ENCODE results near the gene PRDM13.

The PRDM13 gene

GRCh38 chr6:99603421-99604165 lies 3.0 kb upstream of the PRDM13 start:
- TF ChIP-seq POLR2AphosphoS5 (IDR thresholded peaks at IDR 0.05; ENCODE audit: low read depth, low read length) (no peak), REST (IDR thresholded peaks at IDR 0.05; ENCODE audit: insufficient read depth in 1 of 2, low read depth in 2 of 2, low read length in 2 of 2) (no peak)

DNA sequence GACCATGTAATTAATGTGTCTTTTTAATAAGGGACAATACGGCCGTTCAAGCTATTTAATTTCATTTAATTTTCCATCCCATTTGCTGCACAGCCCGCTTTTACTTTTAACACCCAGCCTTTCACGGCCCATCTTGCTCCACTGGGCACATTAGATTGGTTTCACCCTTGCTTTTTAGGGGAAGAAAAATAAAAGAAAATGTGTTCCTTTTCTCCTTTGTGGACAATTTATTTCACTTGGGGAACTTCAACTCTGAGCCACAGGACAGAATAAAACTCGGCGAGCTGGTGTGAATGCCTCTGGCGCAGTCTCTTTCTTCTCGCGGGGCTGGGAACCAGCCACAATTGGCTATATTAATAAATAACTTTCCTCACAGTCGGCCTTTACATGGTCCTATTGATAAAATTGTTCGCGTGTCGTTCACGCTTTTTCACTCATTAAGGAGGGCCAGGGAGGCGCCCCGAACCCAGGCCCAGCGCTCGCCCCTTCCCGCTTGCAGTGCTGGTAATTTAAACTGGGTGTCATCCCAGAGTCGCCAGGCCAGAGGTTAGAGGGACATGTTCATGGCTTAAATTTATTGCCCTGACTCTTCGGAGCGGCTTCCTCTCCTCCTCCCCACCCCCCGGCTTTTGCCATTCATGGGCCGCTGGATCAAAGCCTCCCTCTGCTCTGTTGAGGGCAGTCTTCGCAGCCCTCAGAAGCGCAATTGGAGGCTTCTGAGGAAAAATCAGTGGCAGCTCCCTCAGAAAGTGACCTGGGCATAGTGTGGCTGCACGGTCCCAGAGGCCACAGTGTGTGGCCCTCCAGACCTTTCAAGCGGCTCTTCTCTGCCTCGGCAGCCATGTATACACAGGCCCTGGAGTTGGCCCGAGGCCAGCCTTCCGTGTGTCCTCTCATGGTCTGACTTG lies 2.2 kb upstream of the PRDM13 start:
- TF ChIP-seq TAF1 (IDR thresholded peaks at IDR 0.05; ENCODE audit: borderline replicate concordance, insufficient read depth, low read length) = no peak
- no peak for TF ChIP-seq SIN3A (IDR thresholded peaks at IDR 0.05; ENCODE audit: borderline replicate concordance, insufficient read depth, low read length)

DNA sequence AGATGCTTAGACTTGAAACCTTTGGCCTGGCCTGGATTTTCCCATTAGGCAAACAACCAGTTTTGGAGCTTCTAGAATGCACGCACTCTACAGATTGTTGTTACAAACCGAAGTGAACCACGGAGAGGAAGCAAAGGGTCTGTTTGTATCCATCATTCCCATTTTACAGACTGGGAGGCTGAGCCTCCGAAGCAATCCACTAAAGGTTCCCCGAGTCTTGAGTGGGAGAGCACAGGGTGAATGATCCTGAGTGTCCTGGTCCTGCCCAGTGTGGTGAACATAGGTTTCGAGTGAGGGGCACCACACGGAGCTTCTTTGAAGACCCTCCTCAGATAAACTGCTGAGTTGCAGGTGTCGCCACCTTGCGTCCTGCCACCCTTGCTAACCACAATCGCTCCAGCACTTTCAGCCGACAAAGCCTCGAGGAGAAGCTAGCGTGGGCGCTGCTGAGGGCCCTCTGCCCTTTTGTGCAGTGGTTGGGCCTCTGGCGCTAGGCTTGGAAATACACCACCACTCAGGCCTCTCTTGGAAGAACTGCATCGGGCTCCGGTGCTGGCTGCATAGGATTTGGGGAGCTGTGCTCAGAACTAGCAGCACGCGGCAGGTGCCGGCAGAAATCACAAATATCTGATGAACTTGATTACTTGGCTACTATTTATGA lies 1.4 kb upstream of the PRDM13 start:
- no peak for TF ChIP-seq TAF1 (IDR thresholded peaks at IDR 0.05; ENCODE audit: borderline replicate concordance, insufficient read depth, low read length)
- TF ChIP-seq SIN3A (IDR thresholded peaks at IDR 0.05; ENCODE audit: borderline replicate concordance, insufficient read depth, low read length) = no peak
- no peak for TF ChIP-seq POLR2AphosphoS5 (IDR thresholded peaks at IDR 0.05; ENCODE audit: low read depth, low read length)
- no peak for TF ChIP-seq REST (IDR thresholded peaks at IDR 0.05; ENCODE audit: insufficient read depth in 1 of 2, low read depth in 2 of 2, low read length in 2 of 2)
- TF ChIP-seq FOXP2 (optimal IDR thresholded peaks at IDR 0.05; ENCODE audit: borderline replicate concordance, extremely low read depth, extremely low read length, insufficient read depth) = no peak

DNA sequence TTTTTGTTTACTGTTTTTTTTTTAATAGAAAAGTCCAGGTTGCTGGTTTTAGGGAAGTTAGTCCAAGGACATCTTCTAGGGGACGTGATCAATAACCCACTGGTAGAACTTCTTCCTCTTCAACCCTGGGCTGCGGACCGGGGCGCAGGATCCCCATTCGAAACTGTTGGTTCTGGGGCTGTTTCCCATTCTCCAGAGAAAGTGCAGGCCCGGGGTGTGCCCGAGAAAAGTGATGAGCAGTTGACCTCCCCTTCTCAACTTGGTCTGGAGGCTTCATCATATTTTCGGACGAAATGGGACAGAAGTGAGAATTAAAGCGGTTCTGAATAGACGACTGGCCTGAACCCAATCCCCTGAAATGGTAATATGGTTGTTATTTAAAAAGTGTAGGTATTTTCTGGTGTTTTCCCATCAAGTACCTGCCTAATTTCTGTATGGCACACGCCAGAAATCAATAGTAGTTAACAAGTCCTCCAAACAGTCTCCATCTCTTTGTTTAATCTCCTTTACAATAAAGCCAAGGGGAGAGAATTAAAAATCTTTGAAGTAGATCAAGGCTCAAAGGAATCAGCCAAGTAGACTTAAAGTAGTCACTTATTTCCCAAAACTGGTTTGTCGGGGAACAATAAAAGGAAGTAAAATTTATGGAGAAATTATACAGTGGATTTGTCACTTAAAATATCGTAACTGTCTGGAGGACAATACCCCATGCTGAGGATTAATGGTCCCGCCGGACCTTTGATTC lies 550 bp upstream of the PRDM13 start:
- TF ChIP-seq POLR2AphosphoS5 (IDR thresholded peaks at IDR 0.05; ENCODE audit: low read depth, low read length) (no peak), SIN3A (IDR thresholded peaks at IDR 0.05; ENCODE audit: borderline replicate concordance, insufficient read depth, low read length) (no peak), FOXP2 (optimal IDR thresholded peaks at IDR 0.05; ENCODE audit: borderline replicate concordance, extremely low read depth, extremely low read length, insufficient read depth) (no peak), TAF1 (IDR thresholded peaks at IDR 0.05; ENCODE audit: borderline replicate concordance, insufficient read depth, low read length) (no peak), REST (IDR thresholded peaks at IDR 0.05; ENCODE audit: insufficient read depth in 1 of 2, low read depth in 2 of 2, low read length in 2 of 2) (no peak)

- TF ChIP-seq FOXP2 (optimal IDR thresholded peaks at IDR 0.05; ENCODE audit: borderline replicate concordance, extremely low read depth, extremely low read length, insufficient read depth) (no peak), SIN3A (IDR thresholded peaks at IDR 0.05; ENCODE audit: borderline replicate concordance, insufficient read depth, low read length) (no peak), TAF1 (IDR thresholded peaks at IDR 0.05; ENCODE audit: borderline replicate concordance, insufficient read depth, low read length) (no peak), REST (IDR thresholded peaks at IDR 0.05; ENCODE audit: insufficient read depth in 1 of 2, low read depth in 2 of 2, low read length in 2 of 2) (no peak), POLR2AphosphoS5 (IDR thresholded peaks at IDR 0.05; ENCODE audit: low read depth, low read length) (no peak)
Measured at GRCh38 chr6:99607416-99608036, 893 bp downstream of the PRDM13 start.
